Urinary bladder (tissue), 4 donors: ENCODE results near the gene SIT1. TPM values are rescaled to one million over a fixed set of nuclear protein-coding genes. Genes with fewer than 3 reads are reported as not detected.

Source experiments
- DNase-seq: peaks from one replicate; pipeline ENCODE4 v3.0.0-alpha.2; 2015; ENCODE audit errors: extremely low spot score
- H3K27ac ChIP-seq: one replicate; pipeline ENCODE4 v1.5.1; 2013; ENCODE audit warnings: low read depth, mild to moderate bottlenecking, moderate library complexity
- H3K36me3 ChIP-seq: one replicate; pipeline ENCODE4 v1.6.1; 2013; ENCODE audit warnings: mild to moderate bottlenecking, moderate library complexity; ENCODE audit not compliant: insufficient read depth
- H3K4me1 ChIP-seq: one replicate; pipeline ENCODE4 v1.6.1; 2013; ENCODE audit warnings: mild to moderate bottlenecking, moderate library complexity; ENCODE audit not compliant: insufficient read depth
- H3K4me3 ChIP-seq: one replicate; pipeline ENCODE4 v1.5.1; 2013; ENCODE audit warnings: low read depth, low read length
- WGBS: extraction: QIAGEN DNeasy Blood & Tissue Kit; methylation state at CpG from one replicate; pipeline ENCODE4 v1.1.7; 2013; 5-methylcytosine and 5-hydroxymethylcytosine counted together
- polyA plus RNA-seq: library from polyadenylated mRNA; stranded (reverse); fragments of 200-250 nt; gene quantifications from one replicate; pipeline ENCODE4 v1.2.3, GENCODE V29; 2013
- total RNA-seq: library from RNA; depleted of rRNA; stranded (reverse); fragments of >200 nt; gene quantifications from one replicate; pipeline ENCODE4 v1.2.3, GENCODE V29; 2014
- donor health status: healthy with polysubstance abuse.
- donor health status: healthy.

Gene SIT1
- total and polyA plus RNA-seq, 2 donors, result 0.48 to 0.60 TPM

GRCh38 chr9:35660966-35661415, 10.3 kb upstream of the SIT1 start:
- no peak for DNase-seq
- peak overlapping the region; percentile 13 for H3K27ac ChIP-seq
- no peaks in the 10 kb centered on the region for H3K4me1 ChIP-seq
- H3K36me3 ChIP-seq, result no peaks in the 10 kb centered on the region
- no peak overlapping the region for H3K4me3 ChIP-seq
- WGBS, result 36% methylated on average over 9 of the region's 9 CpGs

- no peak overlapping the region for H3K27ac ChIP-seq
- H3K4me1 ChIP-seq, result no peaks in the 10 kb centered on the region
- H3K36me3 ChIP-seq, result no peaks in the 10 kb centered on the region
- no peak for DNase-seq
- H3K4me3 ChIP-seq, result no peak overlapping the region
- 45% methylated on average over 3 of the region's 3 CpGs for WGBS
These were observed 8.6 kb upstream of the SIT1 start for GRCh38 chr9:35659340-35659739.

GRCh38 chr9:35658968-35659220, 8.2 kb upstream of the SIT1 start:
- H3K27ac ChIP-seq, result no peak overlapping the region
- H3K4me1 ChIP-seq, result no peaks in the 10 kb centered on the region
- no peak for DNase-seq
- peak overlapping the region; percentile 75 for H3K4me3 ChIP-seq
- H3K36me3 ChIP-seq, result no peaks in the 10 kb centered on the region
- 0% methylated on average over 2 of the region's 2 CpGs for WGBS

GRCh38 chr9:35658137-35658967, 7.6 kb upstream of the SIT1 start, which contains the start of gene CCDC107:
Gene CCDC107, plus strand, starts transcription at chr9:35658292. Its CDS starts 88 bp downstream, at chr9:35658380.
- under 1% methylated on average over 67 of the region's 67 CpGs for WGBS
- no peak for DNase-seq
- peak within 1 kb of the TSS; percentile 75 for H3K4me3 ChIP-seq
- H3K4me1 ChIP-seq, result no peaks in the 10 kb centered on the region
- no peaks in the 10 kb centered on the region for H3K36me3 ChIP-seq
- peak within 1 kb of the TSS; percentile 94 for H3K27ac ChIP-seq

- WGBS, result under 1% methylated on average over 42 of the region's 42 CpGs
- peak; percentile 97 for DNase-seq
- Histone ChIP-seq H3K4me3 (peak within 1 kb of the TSS; percentile 75), H3K4me1 (no peaks in the 10 kb centered on the region), H3K36me3 (no peaks in the 10 kb centered on the region), H3K27ac (peak within 1 kb of the TSS; percentile 94)
These were observed 6.9 kb upstream of the SIT1 start, which contains the start of gene RMRP for GRCh38 chr9:35657546-35658136. Gene RMRP, minus strand, starts transcription at chr9:35658019.

GRCh38 chr9:35656831-35657545, 6.3 kb upstream of the SIT1 start:
- no peaks in the 10 kb centered on the region for H3K4me1 ChIP-seq
- H3K4me3 ChIP-seq, result peak overlapping the region; percentile 19
- no peaks in the 10 kb centered on the region for H3K36me3 ChIP-seq
- peak overlapping the region; percentile 94 for H3K27ac ChIP-seq
- no peak for DNase-seq
- 17% methylated on average over 25 of the region's 25 CpGs for WGBS

- no peak overlapping the region for H3K27ac ChIP-seq
- H3K4me1 ChIP-seq, result no peaks in the 10 kb centered on the region
- DNase-seq, result no peak
- WGBS, result 80% methylated on average over 17 of the region's 17 CpGs
- no peaks in the 10 kb centered on the region for H3K36me3 ChIP-seq
- no peak overlapping the region for H3K4me3 ChIP-seq
These were observed 5.6 kb upstream of the SIT1 start for GRCh38 chr9:35656348-35656747.

- 96% methylated on average over 2 of the region's 2 CpGs for WGBS
- no peak overlapping the region for H3K27ac ChIP-seq
- no peaks in the 10 kb centered on the region for H3K4me1 ChIP-seq
These were observed 2.9 kb upstream of the SIT1 start for GRCh38 chr9:35653611-35654010.

GRCh38 chr9:35652829-35653209, 2.1 kb upstream of the SIT1 start:
- DNase-seq, result no peak
- no peak overlapping the region for H3K4me3 ChIP-seq
- H3K36me3 ChIP-seq, result no peaks in the 10 kb centered on the region
- H3K27ac ChIP-seq, result no peak overlapping the region
- 84% methylated on average over 8 of the region's 8 CpGs for WGBS
- no peaks in the 10 kb centered on the region for H3K4me1 ChIP-seq

More at GRCh38 chr9:35653611-35654010, 2.9 kb upstream of the SIT1 start:
- no peak overlapping the region for H3K4me3 ChIP-seq
- DNase-seq, result no peak
- no peaks in the 10 kb centered on the region for H3K36me3 ChIP-seq

GRCh38 chr9:35651956-35652828, 1.5 kb upstream of the SIT1 start:
- 84% methylated on average over 7 of the region's 7 CpGs for WGBS
- H3K4me1 ChIP-seq, result no peaks in the 10 kb centered on the region
- H3K27ac ChIP-seq, result no peak overlapping the region

GRCh38 chr9:35649431-35650340, 1.0 kb downstream of the SIT1 start:
- Histone ChIP-seq H3K27ac (no peak overlapping the region), H3K36me3 (no peaks in the 10 kb centered on the region), H3K4me1 (no peaks in the 10 kb centered on the region), H3K4me3 (peak overlapping the region; percentile 25)
- DNase-seq, result no peak
- 70% methylated on average over 26 of the region's 26 CpGs for WGBS

More at GRCh38 chr9:35651956-35652828, 1.5 kb upstream of the SIT1 start:
- no peak overlapping the region for H3K4me3 ChIP-seq
- no peaks in the 10 kb centered on the region for H3K36me3 ChIP-seq
- no peak for DNase-seq

GRCh38 chr9:35646533-35647265, 4.0 kb downstream of the SIT1 start:
- Histone ChIP-seq H3K4me3 (peak overlapping the region; percentile 56), H3K27ac (peak overlapping the region; percentile 82), H3K36me3 (no peaks in the 10 kb centered on the region), H3K4me1 (no peaks in the 10 kb centered on the region)
- DNase-seq, result peak; percentile 72
- under 1% methylated on average over 58 of the region's 58 CpGs for WGBS
